Upper lobe of left lung (tissue), 4 donors: ENCODE data around the gene SUN1.
"Not testable (repeated sequence)": the region's sequence is repeated elsewhere in the genome, so short reads cannot be mapped to it uniquely, and the experiment has no call there.

ENCODE experiments used
- POLR2A ChIP-seq, 4 donors: fragments of 450-650 bp; IDR thresholded peaks; one replicate each; pipeline ENCODE4 v1.5.1; 2016 to 2017; ENCODE audit warnings: antibody characterized with exemption in 4 of 4, mild to moderate bottlenecking in 2 of 4
- TF ChIP-seq, protein P1 (sequence below), 6 experiments: fragments of 450-650 bp in 4 of 6; fragments of 200-600 bp in 2 of 6; sonication (generic) in 2 of 6; IDR thresholded peaks; one replicate each; pipeline ENCODE4 v1.5.1; 2016 to 2019; ENCODE audit warnings: antibody characterized with exemption in 6 of 6

DNA sequence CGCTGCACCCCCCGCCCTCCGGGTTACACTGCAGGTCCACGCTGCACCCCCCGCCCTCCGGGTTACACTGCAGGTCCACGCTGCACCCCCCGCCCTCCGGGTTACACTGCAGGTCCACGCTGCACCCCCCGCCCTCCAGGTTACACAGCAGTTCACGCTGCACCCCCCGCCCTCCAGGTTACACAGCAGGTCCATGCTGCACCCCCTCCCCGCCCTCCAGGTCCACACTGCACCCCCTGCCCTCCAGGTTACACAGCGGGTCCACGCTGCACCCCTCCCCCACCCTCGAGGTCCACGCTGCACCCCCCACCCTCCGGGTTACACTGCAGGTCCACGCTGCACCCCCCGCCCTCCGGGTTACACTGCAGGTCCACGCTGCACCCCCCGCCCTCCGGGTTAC is 91.8 kb downstream of the SUN1 start:
- TF ChIP-seq, protein P1, sequence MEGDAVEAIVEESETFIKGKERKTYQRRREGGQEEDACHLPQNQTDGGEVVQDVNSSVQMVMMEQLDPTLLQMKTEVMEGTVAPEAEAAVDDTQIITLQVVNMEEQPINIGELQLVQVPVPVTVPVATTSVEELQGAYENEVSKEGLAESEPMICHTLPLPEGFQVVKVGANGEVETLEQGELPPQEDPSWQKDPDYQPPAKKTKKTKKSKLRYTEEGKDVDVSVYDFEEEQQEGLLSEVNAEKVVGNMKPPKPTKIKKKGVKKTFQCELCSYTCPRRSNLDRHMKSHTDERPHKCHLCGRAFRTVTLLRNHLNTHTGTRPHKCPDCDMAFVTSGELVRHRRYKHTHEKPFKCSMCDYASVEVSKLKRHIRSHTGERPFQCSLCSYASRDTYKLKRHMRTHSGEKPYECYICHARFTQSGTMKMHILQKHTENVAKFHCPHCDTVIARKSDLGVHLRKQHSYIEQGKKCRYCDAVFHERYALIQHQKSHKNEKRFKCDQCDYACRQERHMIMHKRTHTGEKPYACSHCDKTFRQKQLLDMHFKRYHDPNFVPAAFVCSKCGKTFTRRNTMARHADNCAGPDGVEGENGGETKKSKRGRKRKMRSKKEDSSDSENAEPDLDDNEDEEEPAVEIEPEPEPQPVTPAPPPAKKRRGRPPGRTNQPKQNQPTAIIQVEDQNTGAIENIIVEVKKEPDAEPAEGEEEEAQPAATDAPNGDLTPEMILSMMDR (IDR thresholded peaks at IDR 0.05), result not testable (repeated sequence)
- TF ChIP-seq POLR2A (IDR thresholded peaks at IDR 0.05), result not testable (repeated sequence)
